ENCODE measurements around the gene VSTM4.

DNA sequence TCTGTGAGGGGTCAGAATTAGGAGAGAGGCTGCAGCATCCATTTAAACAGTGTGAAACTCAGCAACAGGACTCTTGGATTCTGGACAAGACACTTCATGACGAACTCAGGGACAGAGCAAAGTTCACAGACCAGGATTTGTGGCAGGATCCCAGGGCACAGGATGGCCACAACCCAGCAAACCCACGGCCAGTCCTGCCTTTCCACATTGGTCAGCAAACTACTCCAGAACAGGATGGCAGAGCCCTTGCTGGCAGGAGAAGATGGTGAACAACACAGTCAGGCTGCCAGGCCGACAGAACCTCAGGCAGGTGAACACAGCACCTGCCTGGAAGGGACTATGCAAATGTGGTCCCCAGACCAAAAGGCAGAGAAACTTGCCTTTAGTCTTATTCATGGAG is 34.4 kb downstream of the VSTM4 start:
- TF ChIP-seq, protein P1, sequence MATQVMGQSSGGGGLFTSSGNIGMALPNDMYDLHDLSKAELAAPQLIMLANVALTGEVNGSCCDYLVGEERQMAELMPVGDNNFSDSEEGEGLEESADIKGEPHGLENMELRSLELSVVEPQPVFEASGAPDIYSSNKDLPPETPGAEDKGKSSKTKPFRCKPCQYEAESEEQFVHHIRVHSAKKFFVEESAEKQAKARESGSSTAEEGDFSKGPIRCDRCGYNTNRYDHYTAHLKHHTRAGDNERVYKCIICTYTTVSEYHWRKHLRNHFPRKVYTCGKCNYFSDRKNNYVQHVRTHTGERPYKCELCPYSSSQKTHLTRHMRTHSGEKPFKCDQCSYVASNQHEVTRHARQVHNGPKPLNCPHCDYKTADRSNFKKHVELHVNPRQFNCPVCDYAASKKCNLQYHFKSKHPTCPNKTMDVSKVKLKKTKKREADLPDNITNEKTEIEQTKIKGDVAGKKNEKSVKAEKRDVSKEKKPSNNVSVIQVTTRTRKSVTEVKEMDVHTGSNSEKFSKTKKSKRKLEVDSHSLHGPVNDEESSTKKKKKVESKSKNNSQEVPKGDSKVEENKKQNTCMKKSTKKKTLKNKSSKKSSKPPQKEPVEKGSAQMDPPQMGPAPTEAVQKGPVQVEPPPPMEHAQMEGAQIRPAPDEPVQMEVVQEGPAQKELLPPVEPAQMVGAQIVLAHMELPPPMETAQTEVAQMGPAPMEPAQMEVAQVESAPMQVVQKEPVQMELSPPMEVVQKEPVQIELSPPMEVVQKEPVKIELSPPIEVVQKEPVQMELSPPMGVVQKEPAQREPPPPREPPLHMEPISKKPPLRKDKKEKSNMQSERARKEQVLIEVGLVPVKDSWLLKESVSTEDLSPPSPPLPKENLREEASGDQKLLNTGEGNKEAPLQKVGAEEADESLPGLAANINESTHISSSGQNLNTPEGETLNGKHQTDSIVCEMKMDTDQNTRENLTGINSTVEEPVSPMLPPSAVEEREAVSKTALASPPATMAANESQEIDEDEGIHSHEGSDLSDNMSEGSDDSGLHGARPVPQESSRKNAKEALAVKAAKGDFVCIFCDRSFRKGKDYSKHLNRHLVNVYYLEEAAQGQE (IDR thresholded peaks at IDR 0.05; ENCODE audit: low read depth): no peak
- no peak for TF ChIP-seq EGR1 (IDR thresholded peaks at IDR 0.05)

Measured in Ishikawa (cell line).